Left ventricle myocardium inferior (tissue), 1 donor: Measurements from ENCODE around the gene PLXNB1. TPM values are rescaled to one million over a fixed set of nuclear protein-coding genes. Genes with fewer than 3 reads are reported as not detected.
"Not testable (repeated sequence)": the region's sequence is repeated elsewhere in the genome, so short reads cannot be mapped to it uniquely, and the experiment has no call there.

ENCODE experiments used
- DNase-seq: peaks from one replicate; pipeline ENCODE4 v3.0.0-alpha.2; 2020
- H3K27ac ChIP-seq: fragments of 200-600 bp; replicated peaks from 2 replicates; pipeline ENCODE4 v1.8.0; 2021
- H3K27me3 ChIP-seq: fragments of 200-600 bp; 2 replicates; pipeline ENCODE4 v1.8.0; 2021; ENCODE audit warnings: low read depth
- H3K36me3 ChIP-seq: fragments of 200-600 bp; 2 replicates; pipeline ENCODE4 v1.8.0; 2021
- H3K4me1 ChIP-seq: fragments of 200-600 bp; 2 replicates; pipeline ENCODE4 v1.8.0; 2021
- H3K4me3 ChIP-seq: fragments of 200-600 bp; 2 replicates; pipeline ENCODE4 v1.8.0; 2021; ENCODE audit warnings: mild to moderate bottlenecking, moderate library complexity
- H3K9me3 ChIP-seq: fragments of 200-600 bp; replicated peaks from 2 replicates; pipeline ENCODE4 v1.8.0; 2021
- intact Hi-C: fragments of 100-400 bp; cut with micrococcal nuclease; formaldehyde crosslinking; loops from one replicate; pipeline ENCODE4 v1.11.0; 2022
- total RNA-seq: library from RNA; stranded (reverse); fragmentation: NEBNext Ultra II Directional; extraction: Animal tissue kit (Norgen Biotek cat#: 25700); gene quantifications from one replicate; pipeline ENCODE4 v1.2.1, GENCODE V29; 2021
- TF ChIP-seq, protein P1 (sequence below): fragments of 200-600 bp; IDR thresholded peaks from 2 replicates; pipeline ENCODE4 v1.8.0; 2021; ENCODE audit warnings: antibody characterized with exemption, mild to moderate bottlenecking, borderline replicate concordance
- donor health status: DM: no; HTN: yes; CAD: no; lungs with severe emphysema.

The PLXNB1 gene
- total RNA-seq, 1 donor from 2014 or later = 42.6 TPM

DNA sequence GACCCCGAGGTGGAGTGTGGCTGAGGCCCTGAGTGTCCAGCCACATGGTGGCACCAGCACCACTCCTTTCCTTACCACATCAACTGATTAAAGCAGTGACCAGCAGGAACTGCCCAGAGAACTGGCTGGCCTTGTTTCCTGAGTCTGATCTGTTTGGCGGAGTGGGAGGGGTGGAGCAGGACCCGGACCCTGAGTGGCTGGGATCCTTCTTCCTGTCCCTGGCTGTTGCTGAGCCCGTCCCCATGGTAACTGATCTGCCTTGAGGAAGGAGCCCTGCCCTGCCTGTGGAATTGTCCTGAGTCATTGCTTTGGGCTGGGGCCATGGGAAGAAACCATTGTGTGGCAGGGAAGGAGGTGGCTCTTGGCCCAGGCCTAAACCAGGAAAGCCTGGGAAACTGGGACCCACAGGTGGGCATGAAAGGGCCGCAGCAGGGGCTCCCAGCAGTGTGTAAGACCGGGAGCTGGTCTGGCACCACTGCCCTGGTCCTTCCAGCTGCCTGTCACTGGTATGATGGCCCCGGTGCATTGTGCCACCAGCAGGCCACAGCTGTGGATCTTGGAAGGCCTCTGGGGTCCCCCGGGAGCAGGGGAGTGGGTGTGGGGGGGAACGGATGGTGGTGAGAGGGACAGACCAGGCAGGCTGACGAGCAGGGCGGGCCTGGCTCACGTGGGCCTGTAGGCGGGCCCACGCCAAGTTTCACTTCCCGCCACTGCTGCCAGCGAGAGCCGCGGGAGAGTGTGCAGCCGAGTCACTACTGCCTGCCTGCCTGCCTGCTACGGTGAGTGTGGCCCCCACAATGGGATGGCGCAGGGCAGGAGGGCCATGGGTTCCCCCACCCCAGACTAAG is 35.9 kb upstream of the PLXNB1 start:
- intact Hi-C loops = loop anchor here (10.0 kb wide), 1 partner anchor 79 kb away; no protein-coding TSS in a partner anchor
- peak overlapping the region; percentile 99 for H3K27ac ChIP-seq
- DNase-seq = peak; percentile 96
- H3K9me3 ChIP-seq = no peaks in the 10 kb centered on the region
- H3K36me3 ChIP-seq = peaks cover 34% of the 10 kb centered on the region
- TF ChIP-seq, protein P1, sequence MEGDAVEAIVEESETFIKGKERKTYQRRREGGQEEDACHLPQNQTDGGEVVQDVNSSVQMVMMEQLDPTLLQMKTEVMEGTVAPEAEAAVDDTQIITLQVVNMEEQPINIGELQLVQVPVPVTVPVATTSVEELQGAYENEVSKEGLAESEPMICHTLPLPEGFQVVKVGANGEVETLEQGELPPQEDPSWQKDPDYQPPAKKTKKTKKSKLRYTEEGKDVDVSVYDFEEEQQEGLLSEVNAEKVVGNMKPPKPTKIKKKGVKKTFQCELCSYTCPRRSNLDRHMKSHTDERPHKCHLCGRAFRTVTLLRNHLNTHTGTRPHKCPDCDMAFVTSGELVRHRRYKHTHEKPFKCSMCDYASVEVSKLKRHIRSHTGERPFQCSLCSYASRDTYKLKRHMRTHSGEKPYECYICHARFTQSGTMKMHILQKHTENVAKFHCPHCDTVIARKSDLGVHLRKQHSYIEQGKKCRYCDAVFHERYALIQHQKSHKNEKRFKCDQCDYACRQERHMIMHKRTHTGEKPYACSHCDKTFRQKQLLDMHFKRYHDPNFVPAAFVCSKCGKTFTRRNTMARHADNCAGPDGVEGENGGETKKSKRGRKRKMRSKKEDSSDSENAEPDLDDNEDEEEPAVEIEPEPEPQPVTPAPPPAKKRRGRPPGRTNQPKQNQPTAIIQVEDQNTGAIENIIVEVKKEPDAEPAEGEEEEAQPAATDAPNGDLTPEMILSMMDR = peak; percentile 81
- H3K4me1 ChIP-seq = peaks cover 64% of the 10 kb centered on the region
- H3K4me3 ChIP-seq = peak overlapping the region; percentile 72
- no peaks in the 10 kb centered on the region for H3K27me3 ChIP-seq

DNA sequence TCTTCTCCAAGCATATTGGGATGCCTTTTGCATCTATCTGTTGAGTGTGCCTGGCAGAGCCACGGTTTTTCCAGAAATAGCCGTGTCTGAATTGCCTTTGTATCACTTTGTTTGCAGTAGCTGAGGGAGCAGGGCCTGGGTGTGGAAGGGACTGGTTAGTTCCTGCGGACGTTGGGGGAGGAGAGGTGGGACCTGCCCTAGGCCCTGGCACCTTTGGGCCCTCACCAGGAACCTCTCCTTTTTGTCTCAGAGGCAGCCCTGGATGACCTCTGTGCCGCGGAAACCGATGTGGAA is 35.3 kb upstream of the PLXNB1 start:
- H3K27me3 ChIP-seq = no peaks in the 10 kb centered on the region
- H3K9me3 ChIP-seq = no peaks in the 10 kb centered on the region
- DNase-seq = no peak
- TF ChIP-seq, protein P1 = no peak
- peaks cover 40% of the 10 kb centered on the region for H3K36me3 ChIP-seq
- intact Hi-C loops = loop anchor here (10.0 kb wide), 1 partner anchor 80 kb away; no protein-coding TSS in a partner anchor
- peaks cover 58% of the 10 kb centered on the region for H3K4me1 ChIP-seq
- H3K27ac ChIP-seq = peak overlapping the region; percentile 99
- H3K4me3 ChIP-seq = peak overlapping the region; percentile 72

DNA sequence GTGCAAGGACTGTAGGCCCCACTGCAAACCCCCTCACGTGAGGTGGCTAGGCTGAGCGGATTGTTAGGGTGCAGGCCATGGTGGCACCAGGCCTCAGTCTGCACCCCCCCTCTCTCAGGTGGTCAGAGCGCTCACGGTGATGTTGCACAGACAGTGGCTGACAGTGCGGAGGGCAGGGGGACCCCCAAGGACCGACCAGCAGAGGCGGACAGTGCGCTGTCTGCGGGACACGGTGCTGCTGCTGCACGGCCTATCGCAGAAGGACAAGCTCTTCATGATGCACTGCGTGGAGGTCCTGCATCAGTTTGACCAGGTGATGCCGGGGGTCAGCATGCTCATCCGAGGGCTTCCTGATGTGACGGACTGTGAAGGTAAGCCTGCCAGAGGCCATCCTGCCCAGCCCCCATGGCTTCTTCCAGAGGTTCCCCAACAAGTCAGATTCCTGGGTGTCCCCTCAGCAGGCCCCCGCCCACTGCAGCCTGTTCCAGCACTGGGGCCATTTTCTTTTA is 34.9 kb upstream of the PLXNB1 start:
- Histone ChIP-seq H3K36me3 (peaks cover 44% of the 10 kb centered on the region), H3K4me1 (peaks cover 54% of the 10 kb centered on the region), H3K27ac (peak overlapping the region; percentile 99), H3K27me3 (no peaks in the 10 kb centered on the region), H3K4me3 (peak overlapping the region; percentile 72), H3K9me3 (no peaks in the 10 kb centered on the region)
- no peak for DNase-seq
- TF ChIP-seq, protein P1 = no peak
- intact Hi-C loops = loop anchor here (10.0 kb wide), 1 partner anchor 80 kb away; no protein-coding TSS in a partner anchor

DNA sequence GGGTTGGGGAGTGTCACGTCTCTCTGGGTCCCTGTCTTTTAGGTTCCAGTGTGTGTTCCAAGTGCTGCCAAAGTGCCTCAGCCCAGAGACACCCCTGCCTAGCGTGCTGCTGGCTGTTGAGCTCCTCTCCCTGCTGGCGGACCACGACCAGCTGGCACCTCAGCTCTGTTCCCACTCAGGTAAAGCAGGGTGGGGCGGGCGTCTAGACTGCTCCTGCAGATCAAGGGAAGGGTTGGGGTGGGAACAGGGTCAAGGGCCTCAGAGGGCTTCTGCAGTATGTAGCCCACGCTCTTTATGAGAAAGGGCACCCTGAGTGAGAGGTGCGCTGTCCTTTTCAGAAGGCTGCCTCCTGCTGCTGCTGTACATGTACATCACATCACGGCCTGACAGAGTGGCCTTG is 33.8 kb upstream of the PLXNB1 start:
- Histone ChIP-seq H3K9me3 (no peaks in the 10 kb centered on the region), H3K27ac (peak overlapping the region; percentile 99)

DNA sequence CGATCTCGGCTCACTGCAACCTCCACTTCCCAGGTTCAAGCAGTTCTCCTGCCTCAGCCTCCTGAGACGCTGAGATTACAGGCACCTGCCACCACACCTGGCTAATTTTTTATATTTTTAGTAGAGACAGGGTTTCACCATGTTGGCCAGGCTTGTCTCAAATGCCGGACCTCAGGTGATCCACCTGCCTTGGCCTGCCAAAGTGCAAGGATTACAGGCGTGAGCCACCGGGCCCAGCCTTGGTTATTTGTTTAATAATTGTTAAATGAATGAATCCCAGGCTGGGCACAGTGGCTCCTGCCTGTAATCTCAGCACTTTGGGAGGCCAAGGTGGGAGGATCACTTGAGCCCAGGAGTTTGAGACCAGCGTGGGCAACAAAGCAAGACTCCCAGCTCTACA is 31.9 kb upstream of the PLXNB1 start:
- not testable (repeated sequence) for H3K27me3 ChIP-seq, H3K27ac ChIP-seq, H3K4me3 ChIP-seq, DNase-seq, H3K9me3 ChIP-seq
- peaks cover 24% of the 10 kb centered on the region for H3K4me1 ChIP-seq
- intact Hi-C loops = loop anchor here (10.0 kb wide), 1 partner anchor 83 kb away; no protein-coding TSS in a partner anchor
- H3K36me3 ChIP-seq = peaks cover 44% of the 10 kb centered on the region

More for the DNA sequence above, 33.8 kb upstream of the PLXNB1 start:
- no peak for DNase-seq
- intact Hi-C loops = loop anchor here (10.0 kb wide), 1 partner anchor 81 kb away; no protein-coding TSS in a partner anchor
- peaks cover 45% of the 10 kb centered on the region for H3K36me3 ChIP-seq
- no peaks in the 10 kb centered on the region for H3K27me3 ChIP-seq
- peaks cover 43% of the 10 kb centered on the region for H3K4me1 ChIP-seq
- H3K4me3 ChIP-seq = no peak overlapping the region
- TF ChIP-seq, protein P1 = no peak

DNA sequence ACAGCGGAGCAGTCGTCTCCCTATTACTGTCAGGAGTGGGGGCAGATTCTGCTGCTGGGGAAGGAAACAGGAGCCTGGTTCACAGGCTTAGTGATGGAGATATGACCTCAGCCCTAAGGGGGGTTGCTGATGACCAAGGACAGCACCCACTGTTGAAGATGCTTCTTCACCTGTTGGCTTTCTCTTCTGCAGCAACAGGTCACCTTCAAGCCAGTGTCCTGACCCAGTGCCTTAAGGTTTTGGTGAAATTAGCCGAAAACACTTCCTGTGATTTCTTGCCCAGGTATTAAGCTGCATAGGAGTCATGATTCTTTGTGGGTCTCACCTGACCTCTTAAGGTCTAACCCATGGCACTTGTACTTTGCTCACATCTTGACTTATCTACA is 30.6 kb upstream of the PLXNB1 start:
- TF ChIP-seq, protein P1 = no peak
- intact Hi-C loops = loop anchor here (10.0 kb wide), 1 partner anchor 84 kb away; no protein-coding TSS in a partner anchor
- H3K36me3 ChIP-seq = peaks cover 57% of the 10 kb centered on the region

More for the DNA sequence above, 30.6 kb upstream of the PLXNB1 start:
- H3K27me3 ChIP-seq = no peaks in the 10 kb centered on the region
- no peaks in the 10 kb centered on the region for H3K9me3 ChIP-seq
- H3K27ac ChIP-seq = no peak overlapping the region
- no peak overlapping the region for H3K4me3 ChIP-seq
- H3K4me1 ChIP-seq = peaks cover 11% of the 10 kb centered on the region
- no peak for DNase-seq
